Liver (tissue), 9 donors: ENCODE data around the gene DCBLD2. TPM values are rescaled to one million over a fixed set of nuclear protein-coding genes. Genes with fewer than 3 reads are reported as not detected.

Experiments used
- DNase-seq: peaks from one replicate; pipeline ENCODE4 v3.0.0-alpha.2; 2017; ENCODE audit warnings: low spot score
- H3K27ac ChIP-seq, 2 donors: one replicate each; pipeline ENCODE4 v1.7.0; 2013; ENCODE audit warnings: inconsistent platforms in 2 of 2, low read length in 2 of 2, control low read depth in 1 of 2, low read depth in 1 of 2, mild to moderate bottlenecking in 1 of 2
- H3K27me3 ChIP-seq, 4 donors: one replicate each; pipeline versions ENCODE4 v1.6.1 to v1.7.0; 2013; ENCODE audit warnings: low read length in 3 of 4, inconsistent platforms in 1 of 4, mild to moderate bottlenecking in 1 of 4, moderate library complexity in 1 of 4; ENCODE audit not compliant: control insufficient read depth in 4 of 4, insufficient read depth in 4 of 4
- H3K36me3 ChIP-seq, 4 donors: one replicate each; pipeline versions ENCODE4 v1.6.1 to v1.7.0; 2013; ENCODE audit warnings: low read length in 3 of 4, mild to moderate bottlenecking in 3 of 4, low read depth in 1 of 4, moderate library complexity in 1 of 4; ENCODE audit not compliant: control insufficient read depth in 4 of 4, insufficient read depth in 3 of 4
- H3K4me1 ChIP-seq, 4 donors: one replicate each; pipeline versions ENCODE4 v1.6.1 to v1.7.0; 2013; ENCODE audit warnings: low read length in 3 of 4, mild to moderate bottlenecking in 3 of 4, moderate library complexity in 1 of 4; ENCODE audit not compliant: control insufficient read depth in 4 of 4, insufficient read depth in 4 of 4
- H3K4me3 ChIP-seq, 3 donors: one replicate each; pipeline versions ENCODE4 v1.6.1 to v1.7.0; 2013; ENCODE audit warnings: low read length in 3 of 3, control low read depth in 1 of 3, low read depth in 1 of 3, mild to moderate bottlenecking in 1 of 3
- H3K9ac ChIP-seq, 2 donors: one replicate each; pipeline ENCODE4 v1.7.0; 2013; ENCODE audit warnings: low read length in 2 of 2, mild to moderate bottlenecking in 2 of 2, moderate library complexity in 2 of 2, control low read depth in 1 of 2, low read depth in 1 of 2
- H3K9me3 ChIP-seq, 4 donors: one replicate each; pipeline versions ENCODE4 v1.6.1 to v1.7.0; 2013; ENCODE audit warnings: low read length in 3 of 4; ENCODE audit not compliant: control insufficient read depth in 4 of 4
- CTCF ChIP-seq: fragments of 150-350 bp; IDR thresholded peaks from 2 replicates; pipeline ENCODE4 v1.5.1; 2017; ENCODE audit warnings: improper control_type of control experiment, low read depth, low read length; ENCODE audit not compliant: missing input control
- GABPA ChIP-seq, 2 donors: IDR thresholded peaks in 1 of 2; conservative IDR thresholded peaks in 1 of 2; 2 replicates each; pipeline ENCODE4 v1.6.1; 2016; ENCODE audit warnings: antibody characterized with exemption in 2 of 2, mild to moderate bottlenecking in 1 of 2, moderate library complexity in 1 of 2
- HNF4A ChIP-seq, 2 donors: conservative IDR thresholded peaks; 2 replicates each; pipeline ENCODE4 v1.6.1; 2016; ENCODE audit warnings: antibody characterized with exemption in 2 of 2, mild to moderate bottlenecking in 2 of 2
- HNF4G ChIP-seq: IDR thresholded peaks from 2 replicates; pipeline ENCODE4 v1.6.1; 2016; ENCODE audit warnings: antibody characterized with exemption
- JUND ChIP-seq, 2 donors: IDR thresholded peaks; 2 replicates each; pipeline ENCODE4 v1.6.1; 2016; ENCODE audit warnings: antibody characterized with exemption in 2 of 2
- NR2F2 ChIP-seq: IDR thresholded peaks from 2 replicates; pipeline ENCODE4 v1.6.1; 2016; ENCODE audit warnings: antibody characterized with exemption
- RXRA ChIP-seq, 2 donors: IDR thresholded peaks; 2 replicates each; pipeline ENCODE4 v1.6.1; 2017 to 2018; ENCODE audit warnings: antibody characterized with exemption in 2 of 2, mild to moderate bottlenecking in 1 of 2
- TAF1 ChIP-seq: conservative IDR thresholded peaks from 2 replicates; pipeline ENCODE4 v1.6.1; 2016; ENCODE audit warnings: antibody characterized with exemption, mild to moderate bottlenecking
- YY1 ChIP-seq: IDR thresholded peaks from 2 replicates; pipeline ENCODE4 v1.6.1; 2016; ENCODE audit warnings: antibody characterized with exemption, mild to moderate bottlenecking
- ZBTB33 ChIP-seq: IDR thresholded peaks from 2 replicates; pipeline ENCODE4 v1.6.1; 2016; ENCODE audit warnings: antibody characterized with exemption
- WGBS: extraction: QIAGEN DNeasy Blood & Tissue Kit; methylation state at CpG from one replicate; pipeline ENCODE4 v1.1.7; 2013; 5-methylcytosine and 5-hydroxymethylcytosine counted together
- polyA plus RNA-seq, 2 donors: library from polyadenylated mRNA; stranded (reverse) in 1 of 2; unstranded in 1 of 2; fragments of 200-250 nt in 1 of 2; fragments of >200 nt in 1 of 2; fragmentation: Nextera tagmentation in 1 of 2; extraction: Ambion mirVana in 1 of 2; gene quantifications; one replicate each; pipeline versions ENCODE4 v1.2.1 to v1.2.3, GENCODE V29; 2013 to 2015
- total RNA-seq, 2 donors: library from RNA; depleted of rRNA; stranded (reverse); fragments of >200 nt; gene quantifications; one replicate each; pipeline ENCODE4 v1.2.3, GENCODE V29; 2014
- donor health status: healthy.
- donor health status: healthy.
- donor health status: healthy.
- donor health status: healthy.
- donor health status: healthy.

DCBLD2 gene
- total and polyA plus RNA-seq, 4 donors = 4.7 to 14.7 (median 9.1) TPM

- TF ChIP-seq GABPA (IDR thresholded peaks at IDR 0.05 in 1 of 2, conservative IDR thresholded peaks at IDR 0.05 in 1 of 2) = no peak
- no peak for TF ChIP-seq RXRA (IDR thresholded peaks at IDR 0.05)
These were observed 121.2 kb downstream of the DCBLD2 start (continued) for GRCh38 chr3:98780343-98780742.

GRCh38 chr3:98779541-98780335, 121.8 kb downstream of the DCBLD2 start:
- peak overlapping the region in 1 of 2 donors; percentile 6 for H3K27ac ChIP-seq
- H3K9ac ChIP-seq = no peak overlapping the region
- peaks cover 0 to 25% (median 3%) of the 10 kb centered on the region in 4 donors for H3K36me3 ChIP-seq
- H3K4me3 ChIP-seq = no peak overlapping the region
- 74% methylated on average over 4 of the region's 4 CpGs for WGBS
- H3K9me3 ChIP-seq = no peaks in the 10 kb centered on the region
- no peaks in the 10 kb centered on the region for H3K27me3 ChIP-seq
- no peak for DNase-seq
- TF ChIP-seq YY1 = no peak
- no peak for TF ChIP-seq NR2F2
- TF ChIP-seq GABPA (IDR thresholded peaks at IDR 0.05 in 1 of 2, conservative IDR thresholded peaks at IDR 0.05 in 1 of 2) = no peak
- peaks cover 20 to 58% (median 46%) of the 10 kb centered on the region in 4 donors for H3K4me1 ChIP-seq

GRCh38 chr3:98778852-98779413, 122.6 kb downstream of the DCBLD2 start:
- H3K27ac ChIP-seq = peak overlapping the region; percentile 64 to 72
- 47% methylated on average over 5 of the region's 5 CpGs for WGBS
- TF ChIP-seq NR2F2 (no peak), CTCF (no peak), ZBTB33 (no peak), HNF4G (peak; percentile 19), JUND (IDR thresholded peaks at IDR 0.05) (peak in 1 of 2 donors; percentile 51), RXRA (IDR thresholded peaks at IDR 0.05) (no peak), HNF4A (conservative IDR thresholded peaks at IDR 0.05) (peak in 1 of 2 donors; percentile 34), TAF1 (no peak)
- H3K27me3 ChIP-seq = no peaks in the 10 kb centered on the region
- no peak overlapping the region for H3K4me3 ChIP-seq
- peak overlapping the region in 1 of 2 donors; percentile 16 for H3K9ac ChIP-seq
- DNase-seq = no peak
- peaks cover 0 to 29% (median 4%) of the 10 kb centered on the region in 4 donors for H3K36me3 ChIP-seq
- peaks cover 20 to 50% (median 39%) of the 10 kb centered on the region in 4 donors for H3K4me1 ChIP-seq
- no peaks in the 10 kb centered on the region for H3K9me3 ChIP-seq
